ENCODE results near the gene NARF.
A peak's percentile ranks its signal among the peaks of the same experiment; 100 is the strongest.

The NARF gene

DNA sequence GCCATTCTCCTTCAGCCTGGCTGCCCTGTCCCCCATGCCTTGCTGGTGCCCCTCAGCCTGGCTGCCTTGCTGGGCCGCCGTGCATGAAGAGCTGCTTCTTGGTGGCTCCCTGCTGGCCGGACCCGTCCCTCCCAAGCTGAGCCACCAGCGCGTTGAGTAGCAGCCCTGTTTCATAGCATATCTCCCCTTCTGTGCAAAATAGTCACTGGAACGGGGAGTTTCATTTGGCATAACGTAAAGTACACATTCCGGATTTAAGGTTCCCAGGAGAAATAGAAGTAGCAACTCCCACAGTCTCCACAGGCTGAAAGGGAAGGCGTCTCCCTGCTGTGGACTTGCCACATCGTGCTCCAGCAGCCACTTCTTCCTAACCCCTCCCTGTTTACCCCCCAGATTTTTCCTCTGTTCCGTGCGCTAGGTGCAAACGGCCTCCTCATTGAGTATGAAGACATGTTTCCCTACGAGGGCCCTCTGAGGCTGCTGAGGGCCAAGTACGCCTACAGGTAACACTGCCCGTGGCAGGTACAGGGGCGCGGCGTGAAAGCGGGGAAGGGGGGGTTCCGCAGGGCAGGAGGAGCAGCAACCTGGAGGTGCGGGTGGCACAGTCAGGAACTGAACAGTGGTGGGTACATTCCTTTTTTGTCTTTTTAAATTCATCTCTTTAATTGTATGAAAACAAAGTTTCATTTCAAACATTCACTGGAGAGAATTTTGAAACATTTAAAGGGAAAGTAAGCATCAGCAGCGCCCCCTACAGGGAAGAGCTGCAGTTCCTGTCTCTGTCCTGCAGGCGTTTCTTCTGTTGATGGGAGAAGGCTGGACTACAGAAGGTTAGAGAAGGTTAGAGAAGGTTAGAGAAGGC is 34.3 kb upstream of the NARF start:
- peaks cover 48% of the 10 kb centered on the region for H3K4me1 Mint-ChIP-seq
- H3K4me3 Mint-ChIP-seq, result no peak overlapping the region
- peaks cover 67% of the 10 kb centered on the region for H3K36me3 Mint-ChIP-seq
- H3K9me3 Mint-ChIP-seq, result no peaks in the 10 kb centered on the region
- H3K27me3 Mint-ChIP-seq, result no peaks in the 10 kb centered on the region
- H3K27ac Mint-ChIP-seq, result peak overlapping the region; percentile 70
- peak; percentile 57 for ATAC-seq

DNA sequence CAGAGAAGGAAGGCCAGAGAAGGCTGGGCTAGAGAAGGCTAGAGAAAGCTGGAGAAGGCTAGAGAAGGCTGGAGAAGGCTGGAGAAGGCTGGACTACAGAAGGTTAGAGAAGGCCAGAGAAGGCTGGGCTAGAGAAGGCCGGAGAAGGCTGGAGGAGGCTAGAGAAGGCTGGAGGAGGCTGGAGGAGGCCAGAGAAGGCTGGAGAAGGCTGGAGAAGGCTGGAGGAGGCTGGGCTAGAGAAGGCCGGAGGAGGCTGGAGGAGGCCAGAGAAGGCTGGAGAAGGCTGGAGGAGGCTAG is 33.7 kb upstream of the NARF start:
- peaks cover 72% of the 10 kb centered on the region for H3K36me3 Mint-ChIP-seq
- no peaks in the 10 kb centered on the region for H3K9me3 Mint-ChIP-seq
- no peaks in the 10 kb centered on the region for H3K27me3 Mint-ChIP-seq
- no peak for ATAC-seq
- H3K4me3 Mint-ChIP-seq, result no peak overlapping the region
- peaks cover 48% of the 10 kb centered on the region for H3K4me1 Mint-ChIP-seq
- H3K27ac Mint-ChIP-seq, result peak overlapping the region; percentile 70

DNA sequence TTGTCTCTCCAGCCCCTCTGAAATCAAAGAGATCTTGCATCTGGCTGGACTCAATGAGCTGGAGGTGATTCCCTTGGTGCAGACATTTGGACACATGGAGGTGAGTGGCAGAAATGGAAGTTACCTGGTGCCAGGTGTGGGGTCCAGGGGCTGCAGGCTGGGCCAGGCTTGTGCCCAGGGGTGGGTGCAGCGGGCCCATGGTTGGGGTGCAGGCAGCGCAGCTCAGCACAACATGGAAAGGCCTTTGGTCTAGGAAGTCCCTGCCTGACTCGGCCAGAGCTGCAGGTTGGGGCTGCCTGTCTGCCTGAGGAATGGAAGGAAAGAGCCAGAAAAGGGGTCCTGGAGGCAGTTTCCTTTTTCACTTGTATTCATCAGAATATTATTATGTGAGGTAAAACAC is 30.0 kb upstream of the NARF start:
- H3K27me3 Mint-ChIP-seq, result no peaks in the 10 kb centered on the region
- peaks cover 45% of the 10 kb centered on the region for H3K36me3 Mint-ChIP-seq
- H3K4me1 Mint-ChIP-seq, result peaks cover 44% of the 10 kb centered on the region
- H3K9me3 Mint-ChIP-seq, result no peaks in the 10 kb centered on the region
- H3K4me3 Mint-ChIP-seq, result peak overlapping the region; percentile 86
- no peak for ATAC-seq
- peak overlapping the region; percentile 84 for H3K27ac Mint-ChIP-seq

DNA sequence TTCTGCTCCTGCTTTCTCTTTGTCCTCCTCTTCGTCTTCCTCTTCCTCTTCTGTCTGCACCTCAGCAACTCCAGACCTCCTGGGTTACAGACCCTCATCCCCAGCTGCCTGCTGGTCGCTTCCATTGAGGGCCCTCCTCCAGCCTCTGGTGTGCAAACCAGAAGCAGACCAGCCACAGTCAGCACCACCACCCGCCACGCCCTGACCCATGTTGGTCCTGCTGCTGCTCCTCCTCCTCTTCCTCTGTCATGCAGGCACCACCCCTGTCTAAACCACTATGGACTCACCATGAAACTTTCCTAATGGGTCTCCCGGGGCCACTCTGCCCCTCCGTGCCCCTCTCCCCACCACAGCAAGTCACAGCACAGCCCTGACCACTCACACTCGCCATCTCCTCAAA is 28.7 kb upstream of the NARF start:
- Mint-ChIP-seq H3K4me1 (peaks cover 46% of the 10 kb centered on the region), H3K27ac (peak overlapping the region; percentile 84), H3K4me3 (peak overlapping the region; percentile 86), H3K36me3 (peaks cover 39% of the 10 kb centered on the region), H3K9me3 (no peaks in the 10 kb centered on the region), H3K27me3 (no peaks in the 10 kb centered on the region)
- ATAC-seq, result peak; percentile 73

DNA sequence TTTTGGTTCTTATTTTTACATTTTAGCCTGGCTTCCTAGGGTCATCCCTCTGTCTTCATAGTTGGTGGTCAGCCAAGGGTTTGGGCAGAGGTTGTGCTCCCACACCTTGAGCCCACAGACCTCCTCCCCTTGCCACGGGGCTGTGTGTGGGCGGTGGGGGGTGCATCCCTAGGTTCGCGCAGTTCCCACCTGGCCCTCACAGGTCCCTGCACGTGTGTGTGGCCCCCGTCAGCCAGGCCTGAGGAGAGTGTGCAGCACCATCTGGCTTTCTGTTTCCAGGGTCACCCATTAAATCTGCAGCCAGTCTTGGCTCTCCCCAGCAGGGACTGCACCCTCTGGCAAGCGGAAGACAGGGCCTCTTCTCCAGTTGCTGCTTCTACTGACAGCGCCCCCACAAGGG is 26.5 kb upstream of the NARF start:
- Mint-ChIP-seq H3K36me3 (peaks cover 22% of the 10 kb centered on the region), H3K27me3 (no peaks in the 10 kb centered on the region), H3K4me1 (peaks cover 39% of the 10 kb centered on the region), H3K4me3 (no peak overlapping the region), H3K9me3 (no peaks in the 10 kb centered on the region), H3K27ac (peak overlapping the region; percentile 44)
- no peak for ATAC-seq

DNA sequence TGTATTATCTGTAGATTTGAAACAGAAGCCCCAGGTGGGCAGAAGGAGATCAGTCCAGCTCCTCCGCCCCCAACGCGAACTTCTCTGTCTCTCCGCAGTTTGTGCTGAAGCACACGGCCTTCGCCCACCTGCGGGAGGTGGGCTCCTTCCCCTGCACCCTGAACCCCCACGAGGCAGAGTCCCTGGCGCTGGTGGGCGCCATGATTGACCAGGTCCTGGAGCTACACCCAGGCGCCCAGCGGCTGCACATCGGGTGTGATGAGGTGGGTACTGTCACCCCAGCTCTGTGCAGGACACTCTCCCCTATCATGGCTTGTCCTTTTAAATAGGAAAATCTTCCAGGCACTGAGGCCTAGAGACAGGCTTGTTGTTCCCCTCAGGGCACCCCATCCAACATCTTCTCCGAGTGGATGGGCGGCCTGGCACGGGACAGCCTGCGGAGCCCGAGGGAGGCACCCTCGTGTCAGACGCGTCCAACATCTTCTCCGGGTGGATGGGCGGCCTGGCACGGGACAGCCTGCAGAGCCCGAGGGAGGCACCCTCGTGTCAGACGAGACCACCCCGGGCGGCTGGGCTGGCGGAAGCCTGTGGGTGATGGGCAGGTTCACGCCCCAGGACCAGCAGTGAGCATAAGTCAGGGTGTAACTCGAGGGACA is 24.9 kb upstream of the NARF start:
- peaks cover 18% of the 10 kb centered on the region for H3K36me3 Mint-ChIP-seq
- H3K4me1 Mint-ChIP-seq, result peaks cover 36% of the 10 kb centered on the region
- no peaks in the 10 kb centered on the region for H3K9me3 Mint-ChIP-seq
- H3K4me3 Mint-ChIP-seq, result no peak overlapping the region
- no peaks in the 10 kb centered on the region for H3K27me3 Mint-ChIP-seq
- ATAC-seq, result no peak
- peak overlapping the region; percentile 79 for H3K27ac Mint-ChIP-seq

DNA sequence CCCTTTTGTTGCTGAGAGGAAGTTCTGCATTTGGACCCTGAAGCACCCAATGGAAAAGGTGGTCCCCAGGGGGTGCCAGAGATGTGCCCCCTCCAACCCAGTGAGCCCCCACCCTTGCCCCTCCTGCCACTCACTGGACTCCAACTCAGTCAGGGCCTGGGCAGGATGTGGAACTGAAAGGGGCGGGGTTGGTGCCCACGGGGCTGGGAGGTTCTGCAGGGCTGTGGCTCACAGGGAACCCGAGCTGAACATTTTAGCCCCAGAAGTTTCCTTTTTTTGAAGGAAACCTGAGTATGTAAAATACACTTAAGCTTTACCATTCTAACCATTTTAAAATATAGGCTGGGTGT is 24.4 kb upstream of the NARF start:
- Mint-ChIP-seq H3K27ac (peak overlapping the region; percentile 79), H3K27me3 (no peaks in the 10 kb centered on the region), H3K4me1 (peaks cover 39% of the 10 kb centered on the region), H3K9me3 (no peaks in the 10 kb centered on the region), H3K4me3 (peak overlapping the region; percentile 47), H3K36me3 (peaks cover 17% of the 10 kb centered on the region)
- ATAC-seq, result peak; percentile 90

DNA sequence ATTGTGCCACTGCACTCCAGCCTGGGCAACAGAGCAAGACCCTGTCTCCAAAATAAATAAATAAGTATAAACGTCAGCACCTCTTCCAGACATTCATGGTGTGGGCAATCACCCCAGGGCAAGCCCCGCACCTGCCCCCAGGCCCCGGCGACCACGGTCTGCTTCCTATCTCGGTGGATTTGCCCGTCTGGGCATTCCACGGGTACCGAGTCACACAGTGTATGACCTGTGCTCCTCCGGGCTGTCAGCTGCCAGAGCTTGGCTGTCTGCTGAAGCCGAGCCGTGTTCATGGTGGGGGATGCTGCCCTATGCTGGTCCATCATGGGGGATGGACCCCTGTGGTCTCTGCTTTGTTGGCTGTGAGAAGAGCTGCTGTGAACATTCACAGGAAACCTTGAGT is 23.4 kb upstream of the NARF start:
- Mint-ChIP-seq H3K27me3 (no peaks in the 10 kb centered on the region), H3K27ac (peak overlapping the region; percentile 79), H3K36me3 (peaks cover 8% of the 10 kb centered on the region), H3K4me3 (no peak overlapping the region), H3K9me3 (no peaks in the 10 kb centered on the region), H3K4me1 (peaks cover 36% of the 10 kb centered on the region)
- no peak for ATAC-seq

DNA sequence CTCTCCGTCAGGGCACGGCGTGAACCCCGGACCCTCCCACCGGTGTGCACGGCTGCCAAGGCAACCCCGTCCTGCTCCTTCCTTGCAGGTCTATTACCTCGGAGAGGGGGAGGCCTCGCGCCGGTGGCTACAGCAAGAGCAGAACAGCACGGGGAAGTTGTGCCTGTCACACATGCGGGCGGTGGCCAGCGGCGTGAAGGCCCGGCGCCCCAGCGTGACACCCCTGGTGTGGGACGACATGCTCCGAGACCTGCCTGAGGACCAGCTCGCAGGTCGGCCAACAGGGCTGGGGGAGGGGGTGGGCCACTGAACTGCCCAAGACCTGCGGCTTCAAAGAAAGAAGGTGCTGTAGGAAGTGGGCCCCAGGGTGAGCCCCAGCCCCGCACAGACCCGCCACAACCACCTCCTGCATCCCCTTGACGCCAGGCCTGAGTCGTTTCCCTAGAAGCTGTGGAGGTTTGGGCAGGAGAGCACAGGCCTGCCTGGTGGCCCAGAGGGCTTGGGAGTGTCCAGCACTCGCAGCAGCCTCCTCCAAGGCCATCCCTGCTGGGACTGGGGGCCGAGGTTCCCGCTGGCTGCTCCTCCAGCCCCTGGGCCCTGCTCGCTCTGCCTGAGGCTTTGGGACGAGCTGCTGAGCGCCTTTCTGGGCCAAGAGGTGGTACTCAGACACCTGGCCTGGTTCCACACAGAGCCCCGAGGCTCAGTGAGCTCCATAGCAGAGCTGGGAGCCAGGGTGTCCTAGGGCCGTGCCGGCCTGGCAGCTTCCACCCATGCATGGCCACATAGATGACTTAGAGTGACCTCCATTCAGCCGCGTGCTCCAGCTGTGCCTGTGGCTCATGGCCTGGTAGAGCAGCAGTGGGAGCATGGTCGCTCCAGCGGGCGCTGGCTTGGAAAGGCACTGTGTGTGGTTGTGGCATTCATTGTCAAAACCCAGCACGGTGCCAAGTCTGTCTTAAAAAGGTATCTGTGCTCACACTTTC is 22.6 kb upstream of the NARF start:
- Mint-ChIP-seq H3K36me3 (peaks cover 5% of the 10 kb centered on the region), H3K27ac (peak overlapping the region; percentile 79), H3K4me1 (peaks cover 38% of the 10 kb centered on the region), H3K4me3 (no peak overlapping the region), H3K9me3 (no peaks in the 10 kb centered on the region), H3K27me3 (no peaks in the 10 kb centered on the region)
- ATAC-seq, result no peak

DNA sequence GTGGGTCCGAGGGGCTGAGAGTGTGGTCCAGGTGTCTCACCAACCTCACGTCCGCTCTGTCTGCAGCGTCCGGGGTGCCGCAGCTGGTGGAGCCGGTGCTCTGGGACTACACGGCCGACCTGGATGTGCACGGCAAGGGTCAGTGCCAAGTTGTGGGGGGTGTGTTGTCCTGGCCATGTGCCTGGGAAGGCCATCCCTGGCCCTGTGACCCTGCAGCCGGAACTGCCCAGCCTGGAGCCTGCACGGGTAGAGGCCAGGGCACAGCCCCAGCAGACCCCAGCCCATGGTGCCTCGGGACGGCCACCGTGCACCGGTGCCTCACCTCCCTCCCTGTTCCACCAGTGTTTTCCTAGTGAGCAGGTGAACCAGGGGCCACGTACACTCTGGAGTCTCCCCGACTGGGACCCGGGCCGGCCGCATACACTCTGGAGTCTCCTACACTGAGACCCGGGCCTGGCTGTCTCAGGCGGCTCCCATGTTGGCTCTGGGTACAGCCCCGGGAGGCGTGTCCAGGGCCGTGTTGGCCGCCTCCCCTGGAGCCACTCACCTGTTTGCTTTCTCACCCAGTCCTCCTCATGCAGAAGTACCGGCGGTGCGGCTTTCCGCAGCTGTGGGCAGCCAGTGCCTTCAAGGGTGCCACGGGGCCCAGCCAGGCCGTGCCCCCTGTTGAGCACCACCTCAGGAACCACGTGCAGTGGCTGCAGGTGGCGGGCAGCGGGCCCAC is 21.8 kb upstream of the NARF start:
- no peaks in the 10 kb centered on the region for H3K9me3 Mint-ChIP-seq
- peaks cover 5% of the 10 kb centered on the region for H3K36me3 Mint-ChIP-seq
- H3K4me1 Mint-ChIP-seq, result peaks cover 47% of the 10 kb centered on the region
- ATAC-seq, result no peak
- no peak overlapping the region for H3K27ac Mint-ChIP-seq
- H3K27me3 Mint-ChIP-seq, result no peaks in the 10 kb centered on the region
- no peak overlapping the region for H3K4me3 Mint-ChIP-seq

DNA sequence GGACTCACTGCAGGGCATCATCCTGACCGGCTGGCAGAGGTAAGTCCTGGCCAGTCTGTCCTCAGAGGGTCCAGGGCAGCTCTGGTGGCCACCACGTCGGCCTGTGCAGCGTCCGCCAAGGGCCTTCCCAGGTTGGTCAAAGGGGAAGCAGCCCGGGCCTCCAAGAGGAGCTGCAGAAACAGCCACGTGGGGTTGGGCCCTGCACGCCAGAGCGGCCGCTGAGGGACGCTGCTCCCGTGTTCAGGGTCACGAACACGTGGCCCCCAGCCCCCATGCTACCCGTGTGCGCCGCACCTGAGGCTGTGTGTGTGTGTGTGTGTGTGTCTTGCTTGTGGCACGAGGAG is 21.2 kb upstream of the NARF start:
- H3K4me1 Mint-ChIP-seq, result peaks cover 52% of the 10 kb centered on the region
- no peak overlapping the region for H3K4me3 Mint-ChIP-seq
- H3K27ac Mint-ChIP-seq, result peak overlapping the region; percentile 10
- peaks cover 7% of the 10 kb centered on the region for H3K36me3 Mint-ChIP-seq
- ATAC-seq, result no peak
- no peaks in the 10 kb centered on the region for H3K9me3 Mint-ChIP-seq
- H3K27me3 Mint-ChIP-seq, result no peaks in the 10 kb centered on the region

DNA sequence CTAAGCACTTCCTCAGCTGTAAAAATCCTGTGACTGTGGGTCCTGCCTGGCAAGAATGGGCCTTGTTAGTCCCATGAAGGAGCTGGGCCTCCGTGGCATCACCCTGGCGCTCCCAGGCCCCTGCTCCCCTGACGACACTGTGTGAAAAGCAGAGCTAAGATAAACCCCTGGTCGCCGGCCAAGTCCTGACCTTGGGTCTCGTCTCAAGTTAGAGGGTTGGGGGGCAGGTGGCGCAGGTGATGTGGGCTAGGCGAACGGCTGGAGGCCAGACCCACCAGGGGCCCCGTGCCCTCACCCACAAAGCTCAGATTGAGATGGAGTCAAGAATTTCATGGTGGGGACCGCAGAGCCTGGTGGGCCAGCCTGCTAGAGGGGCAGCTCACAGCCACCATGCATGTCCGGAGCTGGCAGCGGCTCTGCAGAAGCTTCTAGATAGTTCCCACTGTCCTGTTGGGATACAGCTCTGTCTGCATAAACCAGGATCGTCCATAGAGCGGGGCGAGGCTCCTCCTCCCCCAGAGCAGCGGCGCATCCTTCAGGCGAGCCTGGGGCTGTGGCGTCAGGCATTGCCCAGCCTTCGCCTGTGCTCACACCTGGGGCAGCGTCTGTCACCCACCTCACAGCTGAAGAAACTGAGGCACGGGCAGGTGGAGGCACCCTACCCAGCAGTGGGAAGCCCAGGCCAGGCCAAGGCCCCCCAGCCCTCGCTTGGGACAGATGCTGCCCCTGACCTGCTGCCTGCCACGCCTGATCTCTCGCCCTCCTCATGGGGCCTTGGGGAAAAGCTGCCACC is 19.9 kb upstream of the NARF start:
- Mint-ChIP-seq H3K27me3 (no peaks in the 10 kb centered on the region), H3K9me3 (no peaks in the 10 kb centered on the region), H3K4me1 (peaks cover 64% of the 10 kb centered on the region), H3K27ac (peak overlapping the region; percentile 10), H3K4me3 (no peak overlapping the region), H3K36me3 (peaks cover 18% of the 10 kb centered on the region)
- no peak for ATAC-seq

DNA sequence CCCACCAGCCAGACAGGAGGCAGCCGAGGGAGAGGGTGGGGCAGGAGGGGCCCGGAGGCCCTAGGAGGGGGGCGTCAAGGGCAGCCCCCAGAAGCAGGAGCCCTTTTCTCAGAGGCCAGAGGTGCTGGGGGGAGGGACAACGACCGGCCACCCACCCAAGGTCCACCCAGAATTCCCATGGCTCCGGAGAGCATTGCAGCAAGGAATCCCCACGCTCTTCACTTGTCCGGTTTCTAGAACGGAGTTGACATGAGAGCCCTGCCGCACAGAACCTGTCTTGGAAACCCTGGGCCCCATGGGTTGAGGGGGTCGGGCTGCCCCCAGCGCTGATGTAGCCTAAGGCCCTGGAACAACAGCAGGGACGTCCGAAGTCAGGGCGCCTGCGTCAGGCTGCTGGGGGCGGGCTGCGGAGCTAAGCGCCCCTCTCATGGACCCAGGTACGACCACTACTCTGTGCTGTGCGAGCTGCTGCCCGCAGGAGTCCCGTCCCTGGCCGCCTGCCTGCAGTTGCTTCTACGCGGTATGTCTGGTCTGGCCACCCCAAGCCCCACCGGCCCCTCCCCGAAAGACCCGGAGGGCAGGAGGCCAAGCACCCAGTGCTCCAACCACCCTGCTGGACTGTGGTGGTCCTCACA is 19.2 kb upstream of the NARF start:
- no peak for ATAC-seq
- no peak overlapping the region for H3K4me3 Mint-ChIP-seq
- H3K4me1 Mint-ChIP-seq, result peaks cover 57% of the 10 kb centered on the region
- no peaks in the 10 kb centered on the region for H3K9me3 Mint-ChIP-seq
- H3K27ac Mint-ChIP-seq, result no peak overlapping the region
- no peaks in the 10 kb centered on the region for H3K27me3 Mint-ChIP-seq
- H3K36me3 Mint-ChIP-seq, result peaks cover 13% of the 10 kb centered on the region

DNA sequence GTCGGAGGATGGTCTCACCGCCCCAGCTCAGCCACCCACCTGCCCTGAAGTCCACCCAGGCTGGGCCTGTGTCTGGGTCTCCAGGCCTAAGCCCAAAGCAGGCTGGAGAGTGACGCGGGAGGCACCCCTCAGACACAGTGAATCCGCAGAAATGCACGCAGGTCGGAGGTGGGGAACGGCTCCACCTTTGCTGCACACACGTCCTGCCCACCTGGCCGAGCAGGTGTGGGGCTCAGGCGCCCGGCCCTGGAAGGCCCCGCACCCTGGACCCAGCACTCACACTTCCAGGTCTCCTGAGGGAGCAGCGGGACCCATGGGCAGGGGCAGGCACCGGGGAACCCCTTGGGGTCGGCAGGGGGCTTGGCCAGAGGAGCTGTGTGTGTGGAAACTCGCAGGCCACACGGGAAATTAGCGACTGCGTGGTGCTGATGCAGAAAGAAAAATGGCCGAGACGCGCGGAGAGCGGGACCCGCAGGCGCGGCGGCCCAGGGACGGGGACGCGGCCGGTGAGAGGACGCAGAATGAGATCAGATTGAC is 18.6 kb upstream of the NARF start:
- H3K27me3 Mint-ChIP-seq, result no peaks in the 10 kb centered on the region
- no peak overlapping the region for H3K4me3 Mint-ChIP-seq
- peaks cover 13% of the 10 kb centered on the region for H3K36me3 Mint-ChIP-seq
- no peaks in the 10 kb centered on the region for H3K9me3 Mint-ChIP-seq
- peaks cover 51% of the 10 kb centered on the region for H3K4me1 Mint-ChIP-seq
- H3K27ac Mint-ChIP-seq, result peak overlapping the region; percentile 72
- ATAC-seq, result no peak
